HG03439 (cell line): ENCODE results near the gene C10orf105.

Experiments used
- ATAC-seq: cut with Tn5 transposase; IDR thresholded peaks from one replicate; pipeline ENCODE4 v1.9.1; 2021; ENCODE audit warnings: mild to moderate bottlenecking, moderate library complexity; ENCODE audit not compliant: unreplicated experiment

C10orf105 gene

GRCh38 chr10:71681977-71682376 lies 37.6 kb downstream of the C10orf105 start:
- no peak for ATAC-seq

GRCh38 chr10:71679425-71679824 lies 40.2 kb downstream of the C10orf105 start:
- ATAC-seq, result no peak

GRCh38 chr10:71678057-71678805 lies 41.3 kb downstream of the C10orf105 start:
- ATAC-seq, result no peak

GRCh38 chr10:71677261-71677660 lies 42.3 kb downstream of the C10orf105 start:
- ATAC-seq, result no peak

GRCh38 chr10:71675295-71675970 lies 44.1 kb downstream of the C10orf105 start:
- no peak for ATAC-seq

- no peak for ATAC-seq
These were observed 47.3 kb downstream of the C10orf105 start for GRCh38 chr10:71671994-71672946.

- no peak for ATAC-seq
These were observed 52.2 kb downstream of the C10orf105 start for GRCh38 chr10:71667387-71667752.

- ATAC-seq, result no peak
These were observed 52.8 kb downstream of the C10orf105 start for GRCh38 chr10:71666639-71667386.

- no peak for ATAC-seq
These were observed 54.1 kb downstream of the C10orf105 start for GRCh38 chr10:71665456-71665855.

GRCh38 chr10:71664585-71664984 lies 55.0 kb downstream of the C10orf105 start:
- ATAC-seq, result no peak

GRCh38 chr10:71663311-71663710 lies 56.3 kb downstream of the C10orf105 start:
- ATAC-seq, result no peak

- ATAC-seq, result no peak
These were observed 57.7 kb downstream of the C10orf105 start for GRCh38 chr10:71661779-71662336.
